ENCODE measurements around the gene CNTNAP2. TPM values are rescaled to one million over a fixed set of nuclear protein-coding genes. Genes with fewer than 3 reads are reported as not detected.

The CNTNAP2 gene
- total RNA-seq, 1 experiment from 2014 or later = 64.5 TPM

DNA sequence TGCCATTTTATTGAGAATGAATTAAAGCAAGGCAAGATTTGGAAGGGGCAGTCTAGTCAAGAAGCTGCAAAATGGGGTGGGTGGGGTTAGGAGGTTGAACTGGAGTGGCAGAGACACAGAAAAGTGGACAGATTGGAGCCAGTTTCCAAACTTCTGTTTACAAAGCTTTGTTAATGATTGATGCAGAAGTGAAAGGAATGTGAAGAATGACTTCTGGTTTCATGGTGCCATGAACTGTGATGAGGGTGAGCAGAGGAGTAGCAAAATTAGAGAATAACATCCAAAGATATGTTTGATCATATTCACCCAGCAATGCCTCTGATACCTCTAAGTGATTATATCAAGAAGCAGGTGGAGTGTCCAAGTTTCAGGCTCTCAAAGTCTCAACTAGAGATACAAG is 1356.0 kb downstream of the CNTNAP2 start:
- H4K91ac ChIP-seq (ENCODE audit: insufficient read length, low read depth, low read length) = no peak overlapping the region
- no peak overlapping the region for H4K5ac ChIP-seq (ENCODE audit: insufficient read length, low read depth, low read length)
- H2BK20ac ChIP-seq (ENCODE audit: low read depth, low read length, poor library complexity, severe bottlenecking) = no peak overlapping the region
- no peak overlapping the region for H3K18ac ChIP-seq (ENCODE audit: insufficient read length, low read depth, low read length)
- no peaks in the 10 kb centered on the region for H3K4me1 ChIP-seq (ENCODE audit: insufficient read depth, low read length)
- no peak for DNase-seq
- no peak overlapping the region for H2AFZ ChIP-seq (ENCODE audit: low read length)
- no peaks in the 10 kb centered on the region for H3K27me3 ChIP-seq (ENCODE audit: insufficient read depth, low read length)
- Mint-ChIP-seq H3K27ac (no peak overlapping the region), H3K36me3 (ENCODE audit: insufficient read depth in 1 of 3, low read depth in 3 of 3) (no peaks in the 10 kb centered on the region; a peak in 1 of 7 replicates), H3K4me3 (no peak overlapping the region), H3K4me1 (no peaks in the 10 kb centered on the region), H3K27me3 (ENCODE audit: low read depth) (0 out of 2 replicates have a peak, but pooled peaks cover 1% of the 10 kb centered on the region), H3K9me3 (no peaks in the 10 kb centered on the region; a peak in 2 of 5 replicates)
- no peak overlapping the region for H2BK12ac ChIP-seq (ENCODE audit: insufficient read length, low read depth, low read length)
- H3K79me1 ChIP-seq (ENCODE audit: insufficient read depth, low read depth, low read length, poor library complexity, severe bottlenecking) = no peaks in the 10 kb centered on the region
- no peak overlapping the region for H3K27ac ChIP-seq (ENCODE audit: insufficient read length, low read depth, low read length)
- H2BK15ac ChIP-seq (ENCODE audit: low read depth, low read length) = no peak overlapping the region
- no peaks in the 10 kb centered on the region for H3K9me3 ChIP-seq (ENCODE audit: control insufficient read depth, low read depth, low read length)
- H4K20me1 ChIP-seq (ENCODE audit: control insufficient read depth, insufficient read depth, insufficient read length) = no peaks in the 10 kb centered on the region
- no peak overlapping the region for H3K4ac ChIP-seq (ENCODE audit: low read depth, low read length)
- H2BK120ac ChIP-seq (ENCODE audit: low read depth, low read length, poor library complexity, severe bottlenecking) = no peak overlapping the region
- no peak overlapping the region for H3K14ac ChIP-seq (ENCODE audit: insufficient read depth, low read length)
- H3K23ac ChIP-seq (ENCODE audit: insufficient read length, low read depth, low read length) = no peak overlapping the region
- H3K4me2 ChIP-seq (ENCODE audit: insufficient read depth, insufficient read length, low read length) = no peak overlapping the region
- no peaks in the 10 kb centered on the region for H3K23me2 ChIP-seq (ENCODE audit: insufficient read length, low read depth, low read length, poor library complexity, severe bottlenecking)
- no peaks in the 10 kb centered on the region; the same call in 1 of the 2 replicates for H3K79me2 ChIP-seq (ENCODE audit: insufficient read depth, low read length)
- no peak overlapping the region for H2BK5ac ChIP-seq (ENCODE audit: insufficient read length, low read length)
- no peak overlapping the region for H3T11ph ChIP-seq (ENCODE audit: low read length)
- no peak overlapping the region for H4K8ac ChIP-seq (replicated peaks; ENCODE audit: insufficient read length, low read depth, low read length)
- no peak overlapping the region for H3K56ac ChIP-seq (ENCODE audit: insufficient read length, low read depth, low read length)
- TF ChIP-seq, protein P1, sequence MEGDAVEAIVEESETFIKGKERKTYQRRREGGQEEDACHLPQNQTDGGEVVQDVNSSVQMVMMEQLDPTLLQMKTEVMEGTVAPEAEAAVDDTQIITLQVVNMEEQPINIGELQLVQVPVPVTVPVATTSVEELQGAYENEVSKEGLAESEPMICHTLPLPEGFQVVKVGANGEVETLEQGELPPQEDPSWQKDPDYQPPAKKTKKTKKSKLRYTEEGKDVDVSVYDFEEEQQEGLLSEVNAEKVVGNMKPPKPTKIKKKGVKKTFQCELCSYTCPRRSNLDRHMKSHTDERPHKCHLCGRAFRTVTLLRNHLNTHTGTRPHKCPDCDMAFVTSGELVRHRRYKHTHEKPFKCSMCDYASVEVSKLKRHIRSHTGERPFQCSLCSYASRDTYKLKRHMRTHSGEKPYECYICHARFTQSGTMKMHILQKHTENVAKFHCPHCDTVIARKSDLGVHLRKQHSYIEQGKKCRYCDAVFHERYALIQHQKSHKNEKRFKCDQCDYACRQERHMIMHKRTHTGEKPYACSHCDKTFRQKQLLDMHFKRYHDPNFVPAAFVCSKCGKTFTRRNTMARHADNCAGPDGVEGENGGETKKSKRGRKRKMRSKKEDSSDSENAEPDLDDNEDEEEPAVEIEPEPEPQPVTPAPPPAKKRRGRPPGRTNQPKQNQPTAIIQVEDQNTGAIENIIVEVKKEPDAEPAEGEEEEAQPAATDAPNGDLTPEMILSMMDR (conservative IDR thresholded peaks at IDR 0.05) = no peak
- no peak overlapping the region for H2AK5ac ChIP-seq (ENCODE audit: insufficient read length, low read length)
- no peak overlapping the region for H3K9ac ChIP-seq (ENCODE audit: extremely low read depth, insufficient read length, low read length)
